Measurements from ENCODE around the gene POLR3H. TPM values are rescaled to one million over a fixed set of nuclear protein-coding genes. Genes with fewer than 3 reads are reported as not detected.

The POLR3H gene
- total and polyA plus RNA-seq, 2 experiments from 2014 or later = 19.0 to 26.5 TPM

GRCh38 chr22:41585898-41586297 is 41.6 kb upstream of the POLR3H start (continued):
- TF ChIP-seq ZNF462 (CRISPR knock-in tag; IDR thresholded peaks at IDR 0.05) (no peak), EZH2 (IDR thresholded peaks at IDR 0.05; ENCODE audit: low read depth, unreplicated experiment) (no peak), POLR2AphosphoS5 (IDR thresholded peaks at IDR 0.05; ENCODE audit: low read depth) (no peak), STAT1 (IDR thresholded peaks at IDR 0.05; ENCODE audit: unreplicated experiment) (no peak)

GRCh38 chr22:41584881-41585280 is 40.6 kb upstream of the POLR3H start:
- Mint-ChIP-seq H3K4me1 (peaks cover 6% of the 10 kb centered on the region; the same call in 2 of the 3 replicates), H3K27me3 (ENCODE audit: insufficient read depth, low read depth, poor library complexity) (peaks cover 12% of the 10 kb centered on the region), H3K4me3 (no peak overlapping the region), H3K36me3 (ENCODE audit: low read depth) (peaks cover 3% of the 10 kb centered on the region; the same call in 1 of the 3 replicates), H3K9me3 (no peaks in the 10 kb centered on the region), H3K27ac (no peak overlapping the region)
- Histone ChIP-seq H3K36me3 (ENCODE audit: insufficient read depth) (no peaks in the 10 kb centered on the region), H3K27me3 (ENCODE audit: insufficient read depth) (no peaks in the 10 kb centered on the region), H3F3A (replicated peaks; ENCODE audit: low read depth) (0 out of 2 replicates have a peak, but pooled peaks cover 4% of the 10 kb centered on the region), H3K9me2 (ENCODE audit: insufficient read depth) (no peaks in the 10 kb centered on the region), H2AFZ (no peak overlapping the region), H3K4me1 (ENCODE audit: insufficient read depth) (peaks cover 6% of the 10 kb centered on the region), H4K20me1 (replicated peaks; ENCODE audit: insufficient read depth) (no peaks in the 10 kb centered on the region), H3K79me2 (replicated peaks; ENCODE audit: insufficient read depth) (no peaks in the 10 kb centered on the region), H3K27ac (ENCODE audit: low read depth) (no peak overlapping the region), H3K4me2 (no peak overlapping the region), H3K4me3 (no peak overlapping the region)
- no peak for TF ChIP-seq REST (IDR thresholded peaks at IDR 0.05; ENCODE audit: unreplicated experiment)
- no peak for TF ChIP-seq NANOG (IDR thresholded peaks at IDR 0.05; ENCODE audit: borderline replicate concordance)
- no peak for TF ChIP-seq POLR2AphosphoS5 (IDR thresholded peaks at IDR 0.05; ENCODE audit: low read depth)
- no peak for TF ChIP-seq EZH2 (IDR thresholded peaks at IDR 0.05; ENCODE audit: low read depth, unreplicated experiment)
- TF ChIP-seq CTCF (conservative IDR thresholded peaks at IDR 0.05; ENCODE audit: low read depth in 2 of 2) = no peak
- no peak for TF ChIP-seq EZH2phosphoT487 (IDR thresholded peaks at IDR 0.05; ENCODE audit: unreplicated experiment)
- ATAC-seq (no peak), DNase-seq (ENCODE audit: low spot score) (no peak)
